ENCODE results near the gene STX8. TPM values are rescaled to one million over a fixed set of nuclear protein-coding genes. Genes with fewer than 3 reads are reported as not detected.

STX8 gene
- total and polyA plus RNA-seq, 9 of the 15 experiments (the other 6 are each of a cell fraction or from before 2014, with no cell fraction given): 14.6 to 42.5 (median 22.1) TPM

DNA sequence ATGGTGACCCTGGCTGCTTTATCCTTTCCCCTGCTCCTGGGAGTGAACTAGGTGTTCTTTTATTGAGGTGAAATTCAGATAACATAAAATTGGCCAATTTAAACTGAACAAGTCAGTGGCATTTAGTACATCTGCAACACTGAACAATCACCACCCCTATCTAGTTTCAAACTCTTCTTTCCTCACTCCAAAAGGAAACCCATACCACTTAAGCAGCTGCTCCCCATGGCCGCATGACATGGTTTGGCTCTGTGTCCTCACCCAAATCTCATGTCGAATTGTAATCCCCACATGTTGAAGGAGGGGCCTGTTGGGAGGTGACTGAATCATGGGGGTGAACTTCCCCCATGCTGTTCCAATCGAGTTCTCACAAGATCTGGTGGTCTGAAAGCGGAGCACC, 154.1 kb downstream of the STX8 start:
- Histone ChIP-seq H3K27ac (ENCODE audit: extremely low read depth, low read depth, low read length) (no peak overlapping the region), H2AFZ (ENCODE audit: low read depth, low read length) (no peak overlapping the region), H3K9me3 (replicated peaks; ENCODE audit: control insufficient read depth, insufficient read depth, low read depth, low read length) (no peaks in the 10 kb centered on the region), H3K4me3 (no peak overlapping the region), H3K4me2 (ENCODE audit: insufficient read depth, low read length) (no peak overlapping the region), H3K9ac (ENCODE audit: insufficient read depth in 1 of 2, low read depth in 2 of 2, low read length in 2 of 2) (no peak overlapping the region), H3K36me3 (ENCODE audit: control insufficient read depth, insufficient read depth, low read length) (no peaks in the 10 kb centered on the region), H3K9me1 (ENCODE audit: control insufficient read depth, insufficient read depth, low read length) (no peaks in the 10 kb centered on the region), H3K79me2 (ENCODE audit: control insufficient read depth, insufficient read depth, low read length) (no peaks in the 10 kb centered on the region), H3K4me1 (replicated peaks in 1 of 2; ENCODE audit: control insufficient read depth in 2 of 2, insufficient read depth in 2 of 2, low read length in 2 of 2) (no peaks in the 10 kb centered on the region), H3K27me3 (ENCODE audit: control insufficient read depth in 2 of 2, insufficient read depth in 2 of 2, low read length in 2 of 2) (0 out of 5 replicates have a peak, but pooled peaks cover 0 to 5% of the 10 kb centered on the region in 2 experiments), H4K20me1 (replicated peaks; ENCODE audit: control insufficient read depth, insufficient read depth, low read length) (no peaks in the 10 kb centered on the region)
- no peak for ATAC-seq
- in situ Hi-C loops (cut with MboI) (no loop called here), intact Hi-C loops (cut with micrococcal nuclease) (no loop called here)
- BruUV-seq (replicated peaks): no TSS peak
- CTCF ChIA-PET (ENCODE audit: low intra/inter-chr PET ratio): no interaction called here
- 8% methylated on average over 2 of the region's 4 CpGs for WGBS (ENCODE audit: insufficient coverage, low coverage, missing lambda C conversion rate)
- DNase-seq (ENCODE audit: extremely low read depth in 1 of 4, low spot score in 3 of 4): no peak
- FAIRE-seq: no peak
- POLR2A ChIA-PET: no interaction called here
- TF ChIP-seq ZKSCAN3 (CRISPR knock-in tag; IDR thresholded peaks at IDR 0.05) (no peak), ZC3H11A (IDR thresholded peaks at IDR 0.05; ENCODE audit: low read depth, low read length) (no peak), PTTG1 (tag; IDR thresholded peaks at IDR 0.05; ENCODE audit: low read depth) (no peak), ZNF282 (CRISPR knock-in tag; IDR thresholded peaks at IDR 0.05) (no peak), FOXJ3 (CRISPR knock-in tag; IDR thresholded peaks at IDR 0.05) (no peak), POU5F1 (IDR thresholded peaks at IDR 0.05; ENCODE audit: borderline replicate concordance, low read depth, low read length, partially characterized antibody) (no peak), ETV6 (IDR thresholded peaks at IDR 0.05; ENCODE audit: borderline replicate concordance in 1 of 2, low read depth in 2 of 2, low read length in 1 of 2) (no peak), ETV6 (CRISPR knock-in tag; IDR thresholded peaks at IDR 0.05; ENCODE audit: borderline replicate concordance) (no peak), YY1 (IDR thresholded peaks at IDR 0.05; ENCODE audit: borderline replicate concordance in 1 of 3, control insufficient read depth in 1 of 3, extremely low read depth in 1 of 3, insufficient read depth in 3 of 3, insufficient read length in 1 of 3, insufficient replicate concordance in 2 of 3, low read depth in 1 of 3, low read length in 2 of 3) (no peak), NCOA4 (IDR thresholded peaks at IDR 0.05; ENCODE audit: partially characterized antibody) (no peak)
- TF ChIP-seq, protein P1, sequence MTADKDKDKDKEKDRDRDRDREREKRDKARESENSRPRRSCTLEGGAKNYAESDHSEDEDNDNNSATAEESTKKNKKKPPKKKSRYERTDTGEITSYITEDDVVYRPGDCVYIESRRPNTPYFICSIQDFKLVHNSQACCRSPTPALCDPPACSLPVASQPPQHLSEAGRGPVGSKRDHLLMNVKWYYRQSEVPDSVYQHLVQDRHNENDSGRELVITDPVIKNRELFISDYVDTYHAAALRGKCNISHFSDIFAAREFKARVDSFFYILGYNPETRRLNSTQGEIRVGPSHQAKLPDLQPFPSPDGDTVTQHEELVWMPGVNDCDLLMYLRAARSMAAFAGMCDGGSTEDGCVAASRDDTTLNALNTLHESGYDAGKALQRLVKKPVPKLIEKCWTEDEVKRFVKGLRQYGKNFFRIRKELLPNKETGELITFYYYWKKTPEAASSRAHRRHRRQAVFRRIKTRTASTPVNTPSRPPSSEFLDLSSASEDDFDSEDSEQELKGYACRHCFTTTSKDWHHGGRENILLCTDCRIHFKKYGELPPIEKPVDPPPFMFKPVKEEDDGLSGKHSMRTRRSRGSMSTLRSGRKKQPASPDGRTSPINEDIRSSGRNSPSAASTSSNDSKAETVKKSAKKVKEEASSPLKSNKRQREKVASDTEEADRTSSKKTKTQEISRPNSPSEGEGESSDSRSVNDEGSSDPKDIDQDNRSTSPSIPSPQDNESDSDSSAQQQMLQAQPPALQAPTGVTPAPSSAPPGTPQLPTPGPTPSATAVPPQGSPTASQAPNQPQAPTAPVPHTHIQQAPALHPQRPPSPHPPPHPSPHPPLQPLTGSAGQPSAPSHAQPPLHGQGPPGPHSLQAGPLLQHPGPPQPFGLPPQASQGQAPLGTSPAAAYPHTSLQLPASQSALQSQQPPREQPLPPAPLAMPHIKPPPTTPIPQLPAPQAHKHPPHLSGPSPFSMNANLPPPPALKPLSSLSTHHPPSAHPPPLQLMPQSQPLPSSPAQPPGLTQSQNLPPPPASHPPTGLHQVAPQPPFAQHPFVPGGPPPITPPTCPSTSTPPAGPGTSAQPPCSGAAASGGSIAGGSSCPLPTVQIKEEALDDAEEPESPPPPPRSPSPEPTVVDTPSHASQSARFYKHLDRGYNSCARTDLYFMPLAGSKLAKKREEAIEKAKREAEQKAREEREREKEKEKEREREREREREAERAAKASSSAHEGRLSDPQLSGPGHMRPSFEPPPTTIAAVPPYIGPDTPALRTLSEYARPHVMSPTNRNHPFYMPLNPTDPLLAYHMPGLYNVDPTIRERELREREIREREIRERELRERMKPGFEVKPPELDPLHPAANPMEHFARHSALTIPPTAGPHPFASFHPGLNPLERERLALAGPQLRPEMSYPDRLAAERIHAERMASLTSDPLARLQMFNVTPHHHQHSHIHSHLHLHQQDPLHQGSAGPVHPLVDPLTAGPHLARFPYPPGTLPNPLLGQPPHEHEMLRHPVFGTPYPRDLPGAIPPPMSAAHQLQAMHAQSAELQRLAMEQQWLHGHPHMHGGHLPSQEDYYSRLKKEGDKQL (CRISPR knock-in tag; IDR thresholded peaks at IDR 0.05; ENCODE audit: borderline replicate concordance): no peak
- TF ChIP-seq, protein P2, sequence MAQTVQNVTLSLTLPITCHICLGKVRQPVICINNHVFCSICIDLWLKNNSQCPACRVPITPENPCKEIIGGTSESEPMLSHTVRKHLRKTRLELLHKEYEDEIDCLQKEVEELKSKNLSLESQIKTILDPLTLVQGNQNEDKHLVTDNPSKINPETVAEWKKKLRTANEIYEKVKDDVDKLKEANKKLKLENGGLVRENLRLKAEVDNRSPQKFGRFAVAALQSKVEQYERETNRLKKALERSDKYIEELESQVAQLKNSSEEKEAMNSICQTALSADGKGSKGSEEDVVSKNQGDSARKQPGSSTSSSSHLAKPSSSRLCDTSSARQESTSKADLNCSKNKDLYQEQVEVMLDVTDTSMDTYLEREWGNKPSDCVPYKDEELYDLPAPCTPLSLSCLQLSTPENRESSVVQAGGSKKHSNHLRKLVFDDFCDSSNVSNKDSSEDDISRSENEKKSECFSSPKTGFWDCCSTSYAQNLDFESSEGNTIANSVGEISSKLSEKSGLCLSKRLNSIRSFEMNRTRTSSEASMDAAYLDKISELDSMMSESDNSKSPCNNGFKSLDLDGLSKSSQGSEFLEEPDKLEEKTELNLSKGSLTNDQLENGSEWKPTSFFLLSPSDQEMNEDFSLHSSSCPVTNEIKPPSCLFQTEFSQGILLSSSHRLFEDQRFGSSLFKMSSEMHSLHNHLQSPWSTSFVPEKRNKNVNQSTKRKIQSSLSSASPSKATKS (CRISPR knock-in tag; IDR thresholded peaks at IDR 0.05): no peak
